ENCODE data around the gene TBC1D22A. TPM values are rescaled to one million over a fixed set of nuclear protein-coding genes. Genes with fewer than 3 reads are reported as not detected.

The TBC1D22A gene
- total and polyA plus RNA-seq, 2 donors (not counting 3 experiments of a cell fraction or from before 2014, with no cell fraction given) = 26.1 to 32.4 TPM

- dilution Hi-C loops (cut with MboI; ENCODE audit: extremely low pct_ligation_motif_present, low sequenced_read_pairs) = no loop called here
- intact Hi-C loops (cut with micrococcal nuclease) = no loop called here
- BruUV-seq (replicated peaks) = no TSS peak
- DNase-seq (ENCODE audit: low read depth, low spot score) = no peak
- CTCF ChIA-PET = no interaction called here
- Histone ChIP-seq H4K20me1 (replicated peaks; ENCODE audit: control insufficient read depth, extremely low read depth, insufficient read depth, low read length) (no peaks in the 10 kb centered on the region), H3K4me2 (ENCODE audit: insufficient read depth, low read length) (no peak overlapping the region), H3K4me1 (ENCODE audit: control insufficient read depth, extremely low read depth, insufficient read depth, low read length) (peaks cover 6% of the 10 kb centered on the region), H3K79me2 (ENCODE audit: control insufficient read depth, insufficient read depth, low read length) (no peaks in the 10 kb centered on the region), H2AFZ (ENCODE audit: low read depth, low read length) (no peak overlapping the region), H3K9me3 (replicated peaks; ENCODE audit: control insufficient read depth, insufficient read depth, low read length) (no peaks in the 10 kb centered on the region), H3K4me3 (replicated peaks in 1 of 3; ENCODE audit: insufficient read depth in 1 of 3, low read depth in 1 of 3, low read length in 3 of 3) (no peak overlapping the region), H3K9me1 (replicated peaks; ENCODE audit: control insufficient read depth, extremely low read depth, insufficient read depth, low read length) (no peaks in the 10 kb centered on the region), H3K36me3 (ENCODE audit: control insufficient read depth in 2 of 2, extremely low read depth in 1 of 2, insufficient read depth in 2 of 2, low read length in 2 of 2) (no peaks in the 10 kb centered on the region), H3K9ac (replicated peaks; ENCODE audit: extremely low read depth, insufficient read depth, low read length) (no peak overlapping the region), H3K27me3 (ENCODE audit: control insufficient read depth in 2 of 2, insufficient read depth in 2 of 2, low read length in 2 of 2) (no peaks in the 10 kb centered on the region), H3K27ac (ENCODE audit: insufficient read depth, low read depth, low read length) (no peak overlapping the region)
- TF ChIP-seq MYC (IDR thresholded peaks at IDR 0.05; ENCODE audit: low read depth, low read length) (no peak), MAX (IDR thresholded peaks at IDR 0.05; ENCODE audit: insufficient read depth, insufficient read length) (no peak), POLR2A (IDR thresholded peaks at IDR 0.05; ENCODE audit: low read depth, low read length) (no peak), EZH2 (IDR thresholded peaks at IDR 0.05; ENCODE audit: borderline replicate concordance, low read depth, low read length, severe bottlenecking) (no peak), POLR2AphosphoS5 (IDR thresholded peaks at IDR 0.05; ENCODE audit: insufficient read depth, low read depth, low read length) (no peak), CTCF (IDR thresholded peaks at IDR 0.05; ENCODE audit: extremely low read depth in 1 of 2, insufficient read depth in 1 of 2, low read depth in 1 of 2, low read length in 2 of 2) (no peak), GATA2 (IDR thresholded peaks at IDR 0.05; ENCODE audit: insufficient read depth, insufficient read length, low read depth, low read length) (no peak), JUN (IDR thresholded peaks at IDR 0.05; ENCODE audit: borderline replicate concordance, insufficient read depth, insufficient read length, low read depth) (no peak), FOS (IDR thresholded peaks at IDR 0.05; ENCODE audit: borderline replicate concordance, insufficient read depth, low read length) (no peak)
- POLR2A ChIA-PET = no interaction called here
- no peak for FAIRE-seq
These were observed 386.1 kb downstream of the TBC1D22A start for GRCh38 chr22:47148510-47148909.
